GM13976 (cell line): ENCODE results near the gene ANKMY2.
"Not testable (repeated sequence)": the region's sequence is repeated elsewhere in the genome, so short reads cannot be mapped to it uniquely, and the experiment has no call there.

ENCODE experiments used
- DNase-seq: peaks from one replicate; pipeline ENCODE4 v3.0.0; 2012; ENCODE audit warnings: low spot score
- in situ Hi-C: fragments of 300-500 bp; cut with MboI; formaldehyde crosslinking; loops from one replicate; pipeline ENCODE4 v1.12.0; 2022; ENCODE audit warnings: low sequenced_read_pairs, mixed read lengths, inconsistent platforms; ENCODE audit not compliant: unreplicated experiment
- TF ChIP-seq, protein P1 (sequence below): IDR thresholded peaks from 2 replicates; pipeline ENCODE4 v1.5.1; 2012; ENCODE audit warnings: borderline replicate concordance, mild to moderate bottlenecking; ENCODE audit not compliant: insufficient read depth; ENCODE audit errors: extremely low read depth, missing control alignments, control extremely low read depth

The ANKMY2 gene

DNA sequence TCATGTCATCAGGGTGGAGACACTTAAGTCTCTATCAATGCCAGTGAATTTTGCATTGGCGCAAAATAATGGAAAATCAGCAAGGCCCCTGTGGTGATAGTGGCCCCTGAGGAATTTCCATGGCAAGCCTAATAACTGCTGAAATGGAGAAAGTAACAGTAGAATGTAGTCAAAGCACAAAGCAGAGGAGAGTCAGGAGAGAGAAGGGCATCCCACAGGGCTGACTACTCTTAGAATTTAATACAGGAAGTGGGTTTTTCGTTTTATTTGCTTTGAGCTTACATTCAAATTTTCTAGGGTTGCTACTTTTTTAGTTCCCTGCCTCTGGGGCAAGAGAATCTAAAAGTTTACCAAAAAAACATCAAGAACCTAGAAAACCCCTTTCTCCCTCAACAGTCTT is 39.4 kb upstream of the ANKMY2 start:
- no peak for DNase-seq
- in situ Hi-C loops, result no loop called here
- TF ChIP-seq, protein P1, sequence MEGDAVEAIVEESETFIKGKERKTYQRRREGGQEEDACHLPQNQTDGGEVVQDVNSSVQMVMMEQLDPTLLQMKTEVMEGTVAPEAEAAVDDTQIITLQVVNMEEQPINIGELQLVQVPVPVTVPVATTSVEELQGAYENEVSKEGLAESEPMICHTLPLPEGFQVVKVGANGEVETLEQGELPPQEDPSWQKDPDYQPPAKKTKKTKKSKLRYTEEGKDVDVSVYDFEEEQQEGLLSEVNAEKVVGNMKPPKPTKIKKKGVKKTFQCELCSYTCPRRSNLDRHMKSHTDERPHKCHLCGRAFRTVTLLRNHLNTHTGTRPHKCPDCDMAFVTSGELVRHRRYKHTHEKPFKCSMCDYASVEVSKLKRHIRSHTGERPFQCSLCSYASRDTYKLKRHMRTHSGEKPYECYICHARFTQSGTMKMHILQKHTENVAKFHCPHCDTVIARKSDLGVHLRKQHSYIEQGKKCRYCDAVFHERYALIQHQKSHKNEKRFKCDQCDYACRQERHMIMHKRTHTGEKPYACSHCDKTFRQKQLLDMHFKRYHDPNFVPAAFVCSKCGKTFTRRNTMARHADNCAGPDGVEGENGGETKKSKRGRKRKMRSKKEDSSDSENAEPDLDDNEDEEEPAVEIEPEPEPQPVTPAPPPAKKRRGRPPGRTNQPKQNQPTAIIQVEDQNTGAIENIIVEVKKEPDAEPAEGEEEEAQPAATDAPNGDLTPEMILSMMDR, result no peak

DNA sequence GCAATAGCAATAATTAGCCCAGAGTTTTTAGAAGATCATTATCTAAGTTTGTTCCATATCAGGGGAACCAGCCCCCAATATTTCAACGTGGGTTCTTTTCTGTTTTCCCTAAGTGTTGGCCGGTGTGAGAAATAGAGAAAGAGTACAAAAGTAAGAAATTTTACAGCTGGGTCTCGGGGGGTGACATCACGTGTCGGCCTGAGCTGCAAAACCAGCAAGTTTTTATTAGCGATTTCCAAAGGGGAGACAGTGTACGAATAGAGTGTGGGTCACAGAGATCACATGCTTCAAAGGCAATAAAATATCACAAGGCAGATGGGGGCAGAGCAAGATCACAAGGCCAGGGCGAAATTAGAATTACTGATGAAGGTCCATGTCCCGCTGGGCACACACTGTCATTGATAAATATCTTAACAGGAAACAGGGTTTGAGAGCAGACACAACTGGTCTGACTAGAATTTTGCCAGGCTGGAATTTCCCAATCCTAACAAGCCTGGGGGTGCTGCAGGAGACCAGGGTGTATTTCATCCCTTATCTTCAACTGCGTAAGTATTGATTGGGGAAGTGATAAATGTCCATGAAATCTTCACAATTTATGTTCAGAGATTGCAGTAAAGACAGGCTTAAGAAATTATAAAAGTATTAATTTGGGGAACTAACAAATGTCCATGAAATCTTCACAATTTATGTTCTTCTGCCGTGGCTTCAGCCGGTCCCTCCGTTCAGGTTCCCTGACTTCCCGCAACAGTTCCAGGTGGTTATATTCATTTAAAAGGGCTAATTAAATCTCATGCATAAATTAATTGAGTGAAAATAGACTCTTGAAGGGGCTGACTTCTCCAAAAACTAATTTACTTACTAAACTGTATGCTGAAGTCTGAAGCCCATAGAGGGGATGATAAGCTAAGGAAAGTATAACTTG is 33.4 kb upstream of the ANKMY2 start:
- in situ Hi-C loops, result not testable (repeated sequence)

DNA sequence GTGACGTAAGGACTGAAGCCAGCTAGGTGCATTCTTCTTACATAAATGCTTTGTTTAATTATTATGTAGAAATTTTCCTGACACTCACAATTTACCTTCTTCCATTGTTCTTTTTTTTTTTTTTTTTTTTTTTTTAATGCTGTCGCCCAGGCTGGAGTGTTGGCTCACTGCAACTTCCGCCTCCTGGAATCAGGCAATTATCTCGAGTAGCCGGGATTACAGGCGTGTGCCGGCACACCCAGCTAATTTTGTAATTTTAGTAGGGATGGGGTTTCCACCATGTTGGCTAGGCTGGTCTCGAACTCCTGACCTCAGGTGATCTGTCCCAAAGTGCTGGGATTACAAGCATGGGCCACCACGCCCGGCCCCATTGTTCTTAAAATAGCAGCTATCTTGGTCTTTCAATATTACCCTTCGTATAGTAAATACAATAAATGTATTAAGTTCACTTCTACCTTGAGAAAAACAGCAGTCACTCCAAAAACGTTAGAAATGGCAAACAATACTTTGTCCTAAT is 32.5 kb upstream of the ANKMY2 start:
- no peak for DNase-seq
- TF ChIP-seq, protein P1, result no peak
- in situ Hi-C loops, result no loop called here

More for the DNA sequence above, 33.4 kb upstream of the ANKMY2 start:
- DNase-seq, result not testable (repeated sequence)

DNA sequence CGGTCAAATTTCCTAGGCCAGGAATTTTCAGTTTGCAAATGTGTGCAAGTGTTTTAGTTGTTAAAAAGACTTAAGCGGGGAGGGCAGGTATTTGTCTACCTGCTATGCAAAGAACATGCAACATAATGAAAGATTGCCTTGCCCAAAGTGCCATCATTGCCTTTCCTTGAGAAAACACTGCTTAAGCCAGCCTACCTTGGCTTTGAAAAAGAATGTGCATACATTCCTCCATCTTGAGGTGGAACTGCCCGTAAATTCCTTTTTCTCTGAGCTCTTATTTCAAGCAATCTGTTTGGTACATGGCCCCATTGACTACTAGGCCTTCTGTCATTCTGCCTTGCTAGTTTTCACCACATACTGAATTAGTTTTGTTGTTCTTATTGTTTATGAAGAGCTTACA is 29.7 kb upstream of the ANKMY2 start:
- no peak for DNase-seq
- TF ChIP-seq, protein P1, result no peak
- in situ Hi-C loops, result no loop called here

DNA sequence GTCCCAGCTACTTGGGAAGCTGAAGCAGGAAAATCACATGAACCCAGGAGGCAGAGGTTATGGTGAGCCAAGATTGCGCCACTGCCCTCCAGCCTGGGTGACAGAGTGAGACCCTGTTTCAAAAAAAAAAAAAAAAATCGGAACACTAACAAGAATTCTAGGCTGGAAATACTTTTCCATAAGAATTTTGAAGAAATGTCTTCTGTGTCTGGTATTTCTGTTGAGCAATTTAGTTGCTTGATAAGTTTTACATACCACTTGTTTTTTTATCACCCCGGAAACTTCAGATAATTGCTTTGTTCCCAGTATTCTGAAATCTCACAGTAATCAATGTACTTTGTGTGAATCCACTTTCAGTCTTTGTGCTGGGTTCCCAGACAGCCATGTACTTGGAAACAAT is 26.3 kb upstream of the ANKMY2 start:
- no peak for DNase-seq
- TF ChIP-seq, protein P1, result no peak
- in situ Hi-C loops, result no loop called here

DNA sequence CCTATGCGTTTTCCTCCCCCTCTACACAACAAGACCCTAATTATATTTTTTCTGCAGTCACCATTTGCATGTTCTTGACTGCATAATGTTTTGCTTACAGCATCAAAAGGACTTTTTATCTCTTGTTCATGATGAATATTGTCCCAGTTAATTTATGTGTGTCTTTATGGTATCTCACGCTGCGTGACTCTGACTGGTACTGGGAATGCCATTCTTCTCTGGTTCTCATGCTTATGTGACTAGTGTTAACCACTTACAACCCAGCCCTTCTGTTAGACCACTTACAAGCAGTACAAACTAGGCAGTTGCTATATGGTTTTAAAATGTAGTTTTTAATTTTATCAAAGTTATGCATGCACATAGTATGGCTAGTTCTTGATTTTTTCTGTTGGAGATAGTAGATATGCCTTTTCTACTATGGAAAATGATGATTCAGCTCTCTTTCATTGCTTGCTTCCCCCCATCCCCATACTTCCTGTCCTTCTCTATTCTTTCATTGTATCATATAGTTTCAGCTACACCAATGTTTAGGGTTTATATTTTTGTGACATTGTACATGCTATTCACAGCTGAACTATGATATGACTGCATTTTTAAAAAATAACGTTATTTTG is 25.3 kb upstream of the ANKMY2 start:
- in situ Hi-C loops, result no loop called here
- no peak for DNase-seq
- TF ChIP-seq, protein P1, result no peak

DNA sequence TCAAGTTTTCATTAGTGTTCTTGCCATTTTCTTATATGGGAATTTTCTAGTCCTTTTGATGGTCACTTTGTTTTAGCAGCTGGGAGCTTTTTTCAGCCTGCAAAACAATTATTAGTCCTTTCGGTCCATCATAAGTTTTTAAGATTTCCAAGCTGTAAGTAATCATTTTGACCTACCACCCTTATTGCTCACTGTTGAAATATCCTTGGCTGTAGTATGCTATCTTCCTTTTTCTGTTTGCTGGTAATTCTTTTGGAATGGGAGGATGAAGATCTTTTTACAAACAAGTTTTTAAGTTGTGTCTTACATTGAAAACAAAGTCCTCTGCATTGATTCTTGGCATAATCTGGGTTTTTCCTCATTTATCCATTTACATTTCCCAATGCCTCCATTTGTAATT is 24.5 kb upstream of the ANKMY2 start:
- DNase-seq, result no peak
- in situ Hi-C loops, result no loop called here
- TF ChIP-seq, protein P1, result no peak
